OCI-LY1 (cell line): Measurements from ENCODE around the gene CXCL10.

Experiments used
- H2AFZ ChIP-seq: fragments of 200-600 bp; sonication (generic), shearing (Covaris generic); 2 replicates; pipeline ENCODE4 v1.6.0; 2014; ENCODE audit warnings: antibody characterized with exemption, mild to moderate bottlenecking, low read length
- H3F3A ChIP-seq: fragments of 200-600 bp; sonication (generic), shearing (Covaris generic); 2 replicates; pipeline ENCODE4 v1.6.0; 2014; ENCODE audit warnings: mild to moderate bottlenecking, antibody characterized with exemption, low read length, moderate library complexity; ENCODE audit not compliant: insufficient read depth
- H3K27ac ChIP-seq: fragments of 200-600 bp; sonication (generic); 2 replicates; pipeline ENCODE4 v1.5.1; 2014; ENCODE audit warnings: low read length, mixed run types, mild to moderate bottlenecking, low read depth; ENCODE audit not compliant: poor library complexity, severe bottlenecking
- H3K27me3 ChIP-seq: fragments of 200-600 bp; sonication (generic); 2 replicates; pipeline ENCODE4 v1.6.0; 2014; ENCODE audit warnings: antibody characterized with exemption, mild to moderate bottlenecking, low read length, moderate library complexity; ENCODE audit not compliant: insufficient read depth
- H3K36me3 ChIP-seq: fragments of 200-600 bp; sonication (generic); 2 replicates; pipeline ENCODE4 v1.6.1; 2014; ENCODE audit warnings: mild to moderate bottlenecking, antibody characterized with exemption, low read length, moderate library complexity, mixed read lengths; ENCODE audit not compliant: insufficient read depth
- H3K4me1 ChIP-seq: fragments of 200-600 bp; sonication (generic); 2 replicates; pipeline ENCODE4 v1.5.1; 2014; ENCODE audit warnings: mild to moderate bottlenecking, low read length, moderate library complexity; ENCODE audit not compliant: insufficient read depth, severe bottlenecking
- H3K4me2 ChIP-seq: fragments of 200-600 bp; sonication (generic), shearing (Covaris generic); 2 replicates; pipeline ENCODE4 v1.6.1; 2014; ENCODE audit warnings: low read length
- H3K4me3 ChIP-seq: fragments of 200-600 bp; sonication (generic); 2 replicates; pipeline ENCODE4 v1.5.1; 2014; ENCODE audit warnings: low read length, low read depth, mild to moderate bottlenecking, mixed read lengths; ENCODE audit not compliant: poor library complexity, severe bottlenecking
- H3K79me2 ChIP-seq: fragments of 200-600 bp; shearing (Covaris generic); 2 replicates; pipeline ENCODE4 v1.6.1; 2016; ENCODE audit warnings: mixed run types, low read length, mixed read lengths; ENCODE audit not compliant: insufficient read depth
- H3K9ac ChIP-seq: fragments of 200-600 bp; sonication (generic), shearing (Covaris generic); 2 replicates; pipeline ENCODE4 v1.6.1; 2014; ENCODE audit warnings: mild to moderate bottlenecking, low read length, mixed read lengths
- H3K9me2 ChIP-seq: fragments of 200-600 bp; sonication (generic), shearing (Covaris generic); 2 replicates; pipeline ENCODE4 v1.6.1; 2014; ENCODE audit warnings: low read depth, mild to moderate bottlenecking, low read length, mixed read lengths
- H3K9me3 ChIP-seq: fragments of 200-600 bp; shearing (Covaris generic); 2 replicates; pipeline ENCODE4 v1.6.1; 2014; ENCODE audit warnings: low read length, mixed read lengths
- H4K20me1 ChIP-seq: fragments of 200-600 bp; sonication (generic), shearing (Covaris generic); 2 replicates; pipeline ENCODE4 v1.6.0; 2016; ENCODE audit warnings: mild to moderate bottlenecking, low read length; ENCODE audit not compliant: insufficient read depth
- CTCF ChIP-seq: fragments of 200-600 bp; sonication (generic), shearing (Covaris generic); IDR thresholded peaks from 2 replicates; pipeline ENCODE4 v1.5.1; 2017; ENCODE audit warnings: mild to moderate bottlenecking, antibody characterized with exemption, low read length, moderate library complexity, mixed read lengths
- EZH2 ChIP-seq: fragments of 200-600 bp; sonication (generic), shearing (Covaris generic); IDR thresholded peaks from 2 replicates; pipeline ENCODE4 v1.8.0; 2017; ENCODE audit warnings: borderline replicate concordance, mixed run types, mild to moderate bottlenecking, antibody characterized with exemption, low read length, moderate library complexity, mixed read lengths

CXCL10 gene

DNA sequence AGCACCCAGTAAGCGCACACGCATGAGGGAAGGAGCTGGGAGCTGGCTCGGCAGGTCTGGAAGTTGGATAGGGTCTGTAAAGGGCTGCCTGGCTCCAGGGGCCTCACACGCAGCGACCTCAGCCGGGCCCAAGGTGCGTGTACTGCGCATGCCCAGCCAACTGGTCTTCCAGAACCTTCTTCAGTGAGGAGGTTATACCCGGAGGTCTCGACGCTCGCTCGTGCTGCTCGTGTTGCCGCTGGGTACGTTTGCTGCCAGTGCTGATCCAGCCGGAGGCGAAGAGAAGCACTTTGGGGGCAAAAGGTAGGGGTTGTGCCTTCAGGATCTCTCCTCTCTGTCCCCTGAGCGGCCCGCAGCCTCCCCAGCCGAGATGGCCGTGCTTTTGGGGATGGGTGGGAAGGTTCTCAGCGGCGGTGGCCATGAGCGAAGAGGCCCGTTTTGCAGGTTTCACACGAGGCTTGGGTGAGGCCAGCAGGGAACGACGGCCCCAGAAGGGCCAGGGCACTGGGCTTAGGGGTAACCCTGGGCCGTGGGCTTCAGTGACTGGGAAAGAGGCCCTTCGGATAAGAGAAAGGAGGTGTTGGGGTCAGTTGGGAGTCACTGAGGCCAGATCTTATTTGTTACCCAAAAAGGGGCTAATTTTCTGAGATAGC is 12.2 kb downstream of the CXCL10 start:
- no peak overlapping the region for H3K4me2 ChIP-seq
- no peaks in the 10 kb centered on the region for H3K79me2 ChIP-seq
- TF ChIP-seq EZH2 (no peak), CTCF (no peak)
- H3K9ac ChIP-seq: no peak overlapping the region
- H3K9me2 ChIP-seq: no peaks in the 10 kb centered on the region
- H3F3A ChIP-seq: no peaks in the 10 kb centered on the region
- no peaks in the 10 kb centered on the region for H4K20me1 ChIP-seq
- no peaks in the 10 kb centered on the region for H3K4me1 ChIP-seq
- H3K27me3 ChIP-seq: no peaks in the 10 kb centered on the region
- no peaks in the 10 kb centered on the region for H3K36me3 ChIP-seq
- no peak overlapping the region for H3K27ac ChIP-seq
- no peak overlapping the region for H3K4me3 ChIP-seq
- no peaks in the 10 kb centered on the region for H3K9me3 ChIP-seq
- H2AFZ ChIP-seq: no peak overlapping the region

GRCh38 chr4:76010576-76010975 is 12.7 kb downstream of the CXCL10 start:
- Histone ChIP-seq H3F3A (no peaks in the 10 kb centered on the region), H3K9me2 (no peaks in the 10 kb centered on the region), H3K9ac (no peak overlapping the region), H3K4me3 (no peak overlapping the region), H3K27ac (no peak overlapping the region), H2AFZ (no peak overlapping the region), H3K9me3 (no peaks in the 10 kb centered on the region), H3K36me3 (no peaks in the 10 kb centered on the region), H3K4me2 (no peak overlapping the region), H3K79me2 (no peaks in the 10 kb centered on the region), H3K27me3 (no peaks in the 10 kb centered on the region), H3K4me1 (no peaks in the 10 kb centered on the region), H4K20me1 (no peaks in the 10 kb centered on the region)
- TF ChIP-seq CTCF (no peak), EZH2 (no peak)

- Histone ChIP-seq H3K79me2 (no peaks in the 10 kb centered on the region), H3K9ac (no peak overlapping the region), H2AFZ (no peak overlapping the region), H3K4me3 (no peak overlapping the region), H4K20me1 (no peaks in the 10 kb centered on the region), H3K4me2 (no peak overlapping the region), H3K27me3 (no peaks in the 10 kb centered on the region), H3K4me1 (no peaks in the 10 kb centered on the region), H3K9me3 (no peaks in the 10 kb centered on the region), H3K36me3 (no peaks in the 10 kb centered on the region), H3F3A (no peaks in the 10 kb centered on the region), H3K9me2 (no peaks in the 10 kb centered on the region), H3K27ac (no peak overlapping the region)
- TF ChIP-seq CTCF: no peak
- no peak for TF ChIP-seq EZH2
Measured at GRCh38 chr4:76009311-76009710, 14.0 kb downstream of the CXCL10 start.
